AML-193 (cell line): ENCODE measurements around the gene RARS1.

Source experiments
- DNase-seq, 2 experiments: peaks; one replicate each; lab custom pipeline; 2025; lab: John Stamatoyannopoulos, UW

RARS1 gene

DNA sequence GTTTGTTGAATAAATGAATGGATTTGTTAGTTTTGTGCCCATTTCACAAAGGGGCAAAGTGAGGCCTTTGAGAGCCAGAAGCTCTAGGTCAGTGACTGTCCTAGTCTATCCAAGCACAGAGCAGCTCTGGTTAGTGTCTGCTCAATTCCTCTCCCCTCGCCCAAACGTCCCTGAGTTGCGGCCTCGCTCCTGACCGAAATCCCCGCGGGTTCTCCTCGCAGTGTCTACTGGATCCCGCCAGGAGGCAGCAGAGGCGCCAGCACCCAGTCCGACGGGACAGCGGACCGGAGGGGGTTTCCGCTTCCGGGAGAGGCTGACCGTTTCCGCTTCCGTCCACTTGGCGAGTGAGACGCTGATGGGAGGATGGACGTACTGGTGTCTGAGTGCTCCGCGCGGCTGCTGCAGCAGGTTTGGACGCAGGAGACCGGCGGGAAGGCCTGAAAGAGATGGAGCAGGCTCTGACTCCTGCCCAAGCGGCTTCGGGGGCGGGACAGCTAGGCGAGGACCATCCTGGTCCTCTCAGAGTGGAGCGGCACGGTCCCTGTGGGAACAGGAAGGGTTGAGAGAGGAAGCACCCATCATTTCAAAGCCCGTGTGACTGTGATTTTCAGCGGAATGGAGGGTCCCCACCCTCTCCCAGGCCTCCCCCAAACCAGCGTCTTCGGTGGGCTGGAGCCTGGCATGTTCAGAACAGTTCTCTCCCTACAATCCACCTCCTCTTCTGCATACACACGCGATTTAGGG lies at the start of gene RARS1:
RARS1 (plus strand) TSS at position 336 of the 744 bp plus-strand sequence; CDS start at position 364, 28 bp downstream.
- peak; percentile 79 to 87 for DNase-seq

DNA sequence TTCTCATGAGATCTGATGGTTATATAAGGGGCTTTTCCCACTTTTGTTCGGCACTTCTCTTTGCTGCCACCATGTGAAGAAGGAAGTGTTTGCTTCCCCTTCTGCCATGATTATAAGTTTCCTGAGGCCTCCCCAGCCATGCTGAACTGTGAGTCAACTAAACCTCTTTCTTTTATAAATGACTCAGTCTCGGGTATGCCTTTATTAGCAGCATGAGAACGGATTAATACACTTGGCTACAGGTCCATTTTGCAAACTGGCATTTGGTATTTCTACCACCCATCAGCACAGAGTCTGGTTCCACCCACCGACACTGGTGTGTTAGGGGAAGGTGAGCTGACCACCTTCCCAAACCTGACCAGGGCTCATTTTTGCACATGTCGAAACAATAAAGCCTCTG lies 47.9 kb upstream of the RARS1 start:
- DNase-seq, result no peak

DNA sequence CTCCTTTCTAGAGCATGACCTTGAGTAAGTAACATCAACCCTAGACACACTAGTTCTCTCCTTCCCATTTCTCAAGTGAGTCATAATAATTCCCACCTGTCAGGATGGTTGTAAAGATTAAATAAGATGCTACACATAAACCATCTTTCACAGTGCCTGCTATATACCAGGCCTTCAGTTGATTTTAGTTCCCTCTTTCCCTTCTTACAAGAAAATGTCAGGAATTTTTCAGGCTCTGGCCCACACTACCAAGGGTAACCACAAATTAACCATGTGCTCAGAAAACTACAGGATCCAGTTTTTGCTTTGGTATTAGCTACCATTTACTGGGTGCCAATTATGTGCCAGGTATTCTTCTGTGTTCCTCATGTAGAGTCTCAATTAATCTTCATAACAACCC lies 42.7 kb upstream of the RARS1 start:
- no peak for DNase-seq

- DNase-seq, result no peak
These were observed 42.1 kb upstream of the RARS1 start for GRCh38 chr5:168443950-168444700.

- no peak for DNase-seq
These were observed 39.2 kb upstream of the RARS1 start for GRCh38 chr5:168446983-168447619.

DNA sequence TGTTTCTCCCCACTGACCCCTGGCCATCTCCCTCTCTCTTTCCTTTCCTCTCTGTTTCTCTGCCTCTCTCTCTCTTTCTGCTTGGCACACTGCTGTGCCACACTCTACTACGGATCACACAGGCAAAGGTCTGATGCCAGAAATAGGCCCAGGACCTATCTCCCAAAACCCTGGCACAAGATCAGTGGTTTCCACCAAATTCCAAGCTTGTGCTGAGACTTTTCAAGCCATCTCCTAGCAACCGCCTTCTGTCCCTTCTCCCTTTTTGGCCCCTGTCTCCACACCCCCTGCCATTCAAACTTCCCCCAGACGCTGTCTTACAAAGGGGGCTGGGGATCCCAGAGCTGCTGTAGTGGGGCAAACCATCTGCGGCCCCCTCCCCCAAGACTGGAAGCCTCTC lies 38.5 kb upstream of the RARS1 start:
- no peak for DNase-seq

- no peak for DNase-seq
These were observed 37.1 kb upstream of the RARS1 start for GRCh38 chr5:168449166-168449565.

DNA sequence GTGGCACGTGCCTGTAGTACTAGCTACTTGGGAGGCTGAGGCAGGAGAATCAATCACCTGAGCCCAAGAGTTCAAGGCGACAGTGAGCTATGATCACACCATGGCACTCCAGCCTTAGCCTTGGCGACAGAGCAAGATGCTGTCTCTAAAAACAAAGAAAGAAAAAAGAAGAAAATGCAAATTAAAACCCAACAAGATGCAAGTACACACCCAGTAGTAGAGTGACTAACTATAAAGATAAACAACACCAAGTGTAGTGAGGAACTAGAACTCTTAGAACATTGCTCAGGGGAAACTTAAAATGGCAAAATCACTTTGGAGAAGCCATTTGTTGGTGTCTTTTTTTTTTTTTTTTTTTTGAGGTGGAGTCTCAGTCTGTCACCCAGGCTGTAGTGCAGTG lies 34.7 kb upstream of the RARS1 start:
- no peak for DNase-seq

GRCh38 chr5:168455201-168455600 lies 31.1 kb upstream of the RARS1 start:
- no peak for DNase-seq

GRCh38 chr5:168457542-168457941 lies 28.7 kb upstream of the RARS1 start:
- no peak for DNase-seq

DNA sequence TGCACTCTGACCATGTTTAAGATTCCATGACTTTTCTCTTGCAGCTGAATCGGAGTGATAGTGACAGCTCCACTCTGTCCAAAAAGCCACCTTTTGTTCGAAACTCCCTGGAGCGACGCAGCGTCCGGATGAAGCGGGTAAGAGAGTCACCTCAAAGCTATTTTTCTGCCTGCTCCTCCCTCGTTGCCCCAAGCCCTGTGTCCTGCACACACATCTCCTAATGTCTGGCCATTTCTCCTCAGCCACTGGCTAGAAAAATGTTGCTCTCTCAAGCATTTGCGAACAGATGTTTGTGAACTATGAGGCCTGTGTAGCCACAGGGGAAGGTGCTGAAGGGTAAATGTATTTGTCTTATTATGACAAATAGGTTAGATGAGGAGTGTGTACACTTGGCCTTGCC lies 25.7 kb upstream of the RARS1 start:
- DNase-seq, result no peak

GRCh38 chr5:168463081-168463480 lies 23.2 kb upstream of the RARS1 start:
- no peak for DNase-seq

- DNase-seq, result no peak
These were observed 22.1 kb upstream of the RARS1 start for GRCh38 chr5:168464214-168464613.

- no peak for DNase-seq
These were observed 21.6 kb upstream of the RARS1 start for GRCh38 chr5:168464641-168465040.

DNA sequence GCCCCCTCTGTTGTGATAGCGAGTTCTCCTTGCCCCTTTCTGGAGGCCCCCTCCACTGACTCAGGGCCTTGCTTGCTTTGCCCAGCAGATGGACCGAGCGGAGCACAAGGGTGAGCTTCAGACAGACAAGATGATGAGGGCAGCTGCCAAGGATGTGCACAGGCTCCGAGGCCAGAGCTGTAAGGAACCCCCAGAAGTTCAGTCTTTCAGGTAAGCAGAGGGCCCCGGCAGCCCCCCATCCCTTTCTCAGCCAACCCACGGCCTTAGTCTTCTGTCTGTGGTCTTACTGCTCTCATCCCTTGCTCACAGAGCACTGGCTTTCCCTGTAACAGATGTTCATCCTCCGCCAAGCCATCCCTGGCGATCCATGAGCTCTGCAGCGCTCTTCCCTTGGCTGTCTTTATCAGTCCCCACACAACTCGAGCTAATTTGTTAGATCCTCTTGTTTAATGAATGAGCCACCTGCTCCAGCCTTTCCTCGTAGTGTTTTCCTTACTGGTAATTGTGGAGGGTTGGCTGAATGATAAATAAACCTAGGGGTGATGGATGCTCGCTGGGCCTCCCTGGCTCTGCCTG lies 18.4 kb upstream of the RARS1 start:
- DNase-seq, result no peak

GRCh38 chr5:168468836-168469235 lies 17.4 kb upstream of the RARS1 start:
- no peak for DNase-seq

DNA sequence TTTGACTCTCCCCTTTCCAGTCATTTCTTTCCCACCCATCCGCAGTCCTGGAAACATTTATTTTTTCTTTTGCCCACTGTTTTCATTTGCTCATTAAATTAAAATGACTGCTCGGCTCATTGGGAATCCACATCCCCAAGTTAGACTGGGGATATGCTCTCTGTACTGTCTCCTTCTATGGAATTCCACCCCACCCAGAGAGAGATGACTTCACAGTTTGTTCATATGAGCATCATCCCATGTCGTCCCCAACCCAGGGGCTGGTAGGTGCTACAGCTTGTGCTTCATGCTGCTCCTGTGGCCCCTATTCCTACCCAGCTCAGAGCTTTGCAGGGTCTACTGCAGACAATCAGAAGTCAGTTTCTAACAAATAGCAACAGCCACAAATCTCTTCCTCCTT lies 16.5 kb upstream of the RARS1 start:
- no peak for DNase-seq

- DNase-seq, result no peak
These were observed 14.5 kb upstream of the RARS1 start for GRCh38 chr5:168471785-168472184.

GRCh38 chr5:168472329-168472728 lies 13.9 kb upstream of the RARS1 start:
- no peak for DNase-seq

GRCh38 chr5:168474319-168474718 lies 12.0 kb upstream of the RARS1 start:
- DNase-seq, result no peak

GRCh38 chr5:168477060-168477459 lies 9.2 kb upstream of the RARS1 start:
- DNase-seq, result no peak

DNA sequence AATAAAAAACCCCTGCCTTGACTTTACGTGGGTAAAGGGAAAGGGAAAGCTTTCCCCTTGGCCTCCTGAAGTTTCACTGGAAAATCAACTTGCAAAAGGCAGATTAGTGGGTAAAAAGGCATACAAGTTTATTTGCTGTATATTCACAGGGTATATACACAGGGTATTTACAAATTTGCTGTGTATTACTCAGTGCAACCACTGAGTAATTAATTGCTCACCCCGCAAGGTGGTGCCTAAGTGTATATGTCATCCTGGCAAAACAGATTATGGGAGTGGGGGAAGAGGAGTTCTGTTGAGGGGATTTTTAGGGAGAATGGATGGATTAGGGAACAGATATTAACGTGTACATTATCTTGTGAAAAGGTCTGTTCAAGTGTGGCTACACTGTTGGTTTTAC lies 7.1 kb upstream of the RARS1 start:
- DNase-seq, result no peak

DNA sequence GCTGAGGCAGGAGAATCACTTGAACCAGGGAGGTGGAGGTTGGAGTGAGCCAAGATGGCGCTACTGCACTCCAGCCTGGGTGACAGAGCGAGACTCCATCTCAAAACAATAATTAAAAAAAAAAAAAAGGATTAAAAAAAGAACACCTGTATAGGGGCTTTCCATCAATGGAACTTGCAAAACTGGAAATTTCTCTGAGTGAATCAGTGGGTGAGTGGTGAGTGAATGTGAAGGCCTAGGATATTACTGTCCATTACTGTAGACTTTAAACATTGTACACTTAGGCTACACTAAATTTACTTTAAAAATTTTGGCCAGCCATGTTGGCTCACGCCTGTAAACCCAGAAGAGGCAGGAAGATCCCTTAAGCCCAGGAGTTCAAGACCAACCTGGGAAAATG lies 5.7 kb upstream of the RARS1 start:
- no peak for DNase-seq
